GM10266 (cell line): ENCODE data around the gene CST6.

ENCODE experiments used
- DNase-seq: peaks from one replicate; pipeline ENCODE4 v3.0.0; 2012; ENCODE audit errors: extremely low spot score
- TF ChIP-seq, protein P1 (sequence below): IDR thresholded peaks from 2 replicates; pipeline ENCODE4 v1.5.1; 2012; ENCODE audit warnings: mild to moderate bottlenecking, low read depth; ENCODE audit not compliant: control insufficient read depth, insufficient read depth; ENCODE audit errors: missing control alignments

CST6 gene

GRCh38 chr11:66042227-66042995 lies 30.6 kb downstream of the CST6 start:
- TF ChIP-seq, protein P1, sequence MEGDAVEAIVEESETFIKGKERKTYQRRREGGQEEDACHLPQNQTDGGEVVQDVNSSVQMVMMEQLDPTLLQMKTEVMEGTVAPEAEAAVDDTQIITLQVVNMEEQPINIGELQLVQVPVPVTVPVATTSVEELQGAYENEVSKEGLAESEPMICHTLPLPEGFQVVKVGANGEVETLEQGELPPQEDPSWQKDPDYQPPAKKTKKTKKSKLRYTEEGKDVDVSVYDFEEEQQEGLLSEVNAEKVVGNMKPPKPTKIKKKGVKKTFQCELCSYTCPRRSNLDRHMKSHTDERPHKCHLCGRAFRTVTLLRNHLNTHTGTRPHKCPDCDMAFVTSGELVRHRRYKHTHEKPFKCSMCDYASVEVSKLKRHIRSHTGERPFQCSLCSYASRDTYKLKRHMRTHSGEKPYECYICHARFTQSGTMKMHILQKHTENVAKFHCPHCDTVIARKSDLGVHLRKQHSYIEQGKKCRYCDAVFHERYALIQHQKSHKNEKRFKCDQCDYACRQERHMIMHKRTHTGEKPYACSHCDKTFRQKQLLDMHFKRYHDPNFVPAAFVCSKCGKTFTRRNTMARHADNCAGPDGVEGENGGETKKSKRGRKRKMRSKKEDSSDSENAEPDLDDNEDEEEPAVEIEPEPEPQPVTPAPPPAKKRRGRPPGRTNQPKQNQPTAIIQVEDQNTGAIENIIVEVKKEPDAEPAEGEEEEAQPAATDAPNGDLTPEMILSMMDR = no peak
- no peak for DNase-seq

DNA sequence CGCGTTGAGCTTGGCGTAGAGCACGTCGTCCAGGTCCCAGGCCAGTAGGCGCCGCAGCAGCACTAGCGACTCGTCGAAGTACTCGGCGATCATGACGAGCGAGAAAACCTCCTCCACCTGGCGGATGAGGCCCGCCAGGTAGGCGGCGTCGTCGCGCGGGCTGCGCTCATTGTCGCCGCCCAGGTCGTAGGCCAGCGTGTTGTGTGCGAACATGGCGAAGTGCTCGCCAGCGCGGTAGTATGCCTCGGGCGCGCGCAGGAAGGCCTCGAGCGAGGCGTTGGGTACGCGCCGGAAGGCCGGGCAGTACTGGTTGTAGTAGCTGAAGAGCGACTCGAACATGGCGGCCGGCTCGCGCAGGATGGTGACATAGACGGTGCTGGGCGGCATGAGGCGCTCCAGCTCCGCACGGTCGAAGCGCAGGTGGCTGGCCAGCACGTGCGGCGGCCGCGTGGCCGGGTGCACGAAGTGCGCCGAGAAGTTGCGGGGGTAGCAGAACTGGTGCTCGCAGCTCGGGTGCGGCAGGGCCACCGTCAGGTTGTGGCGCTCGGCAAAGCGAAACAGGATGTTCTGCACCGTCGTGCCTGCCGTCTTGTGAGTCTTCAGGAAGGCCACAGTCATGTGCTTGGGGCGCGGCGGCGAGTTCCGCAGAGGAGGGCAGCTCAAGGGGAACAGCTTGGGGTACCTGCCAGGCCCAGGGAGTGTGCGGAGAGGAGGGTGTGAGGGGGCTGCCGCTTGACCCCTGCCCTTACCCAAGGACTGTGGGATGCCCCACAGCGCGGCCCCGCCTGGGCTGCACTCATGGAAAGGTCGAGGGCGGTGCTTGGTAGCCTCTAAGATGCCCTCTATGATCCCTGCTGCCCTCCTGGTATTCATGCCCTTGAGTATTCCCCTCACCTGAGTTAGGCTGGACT lies 31.4 kb downstream of the CST6 start:
- peak; percentile 12 for DNase-seq
- TF ChIP-seq, protein P1 = no peak

DNA sequence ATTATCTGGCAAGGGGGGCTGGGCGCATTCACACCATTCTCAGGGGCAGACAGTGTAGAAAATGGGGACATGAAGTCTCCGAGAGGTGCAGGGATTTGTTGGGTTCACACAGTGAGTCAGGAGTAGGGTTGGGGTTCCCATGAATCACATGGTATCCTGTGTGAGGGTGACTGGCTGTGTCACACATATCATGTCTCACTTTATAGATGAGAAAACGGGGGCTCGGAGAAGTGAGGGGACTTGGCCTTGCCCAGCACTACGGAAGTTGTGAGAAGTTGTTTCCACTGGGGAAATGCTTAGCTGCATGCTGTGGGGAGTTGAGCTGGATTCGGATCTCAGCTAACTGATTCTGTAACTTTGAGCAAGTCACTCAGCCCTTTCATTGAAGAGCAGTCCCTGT lies 32.9 kb downstream of the CST6 start:
- TF ChIP-seq, protein P1 = no peak
- peak; percentile 44 for DNase-seq

- TF ChIP-seq, protein P1 = peak; percentile 93
- DNase-seq = peak; percentile 95
Measured at GRCh38 chr11:66045177-66045639, 33.4 kb downstream of the CST6 start.

GRCh38 chr11:66046901-66047300 lies 35.1 kb downstream of the CST6 start:
- TF ChIP-seq, protein P1 = no peak
- DNase-seq = no peak

DNA sequence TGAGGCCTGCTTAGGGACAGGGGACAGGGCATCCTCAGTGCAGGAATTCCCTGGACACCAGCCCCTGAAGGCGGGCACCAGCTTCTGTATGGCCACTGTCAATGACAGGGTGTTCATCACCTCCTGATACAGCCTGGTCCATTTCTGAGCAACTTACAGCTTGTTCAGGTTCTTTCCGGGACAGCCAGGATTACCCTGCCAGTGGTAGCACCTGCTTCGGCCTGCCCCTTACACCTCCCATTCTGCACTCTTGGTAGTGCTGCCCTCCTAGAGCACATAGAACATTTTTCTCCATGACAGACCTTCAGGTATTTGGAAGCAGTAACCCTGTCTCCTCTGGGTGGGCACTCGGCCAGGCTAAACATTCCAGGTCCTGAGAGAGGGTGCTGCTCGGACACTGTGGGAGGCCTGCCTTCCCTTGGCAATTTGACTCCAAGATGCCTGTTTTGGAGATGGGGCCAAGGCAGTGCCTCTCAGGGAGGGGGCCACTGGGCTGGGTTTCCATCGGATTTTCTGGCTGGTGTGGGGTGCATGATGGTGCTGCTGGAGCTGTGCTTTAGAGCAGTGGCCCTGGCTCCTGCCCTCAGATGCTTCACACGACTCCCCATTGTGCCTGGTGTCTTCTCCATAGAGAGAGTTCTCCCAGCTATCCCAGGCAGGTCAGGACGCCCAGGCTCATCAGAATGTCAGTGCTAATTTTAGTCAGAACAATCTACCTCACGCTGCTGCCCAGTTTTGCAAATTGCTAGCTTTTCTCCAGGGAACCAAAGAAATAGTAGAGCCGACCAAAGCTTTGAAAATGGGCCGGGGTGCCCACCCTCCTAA lies 35.9 kb downstream of the CST6 start:
- DNase-seq = no peak
- TF ChIP-seq, protein P1 = no peak
